Measurements from ENCODE around the gene ROBO1.

The ROBO1 gene

GRCh38 chr3:79066481-79066880 lies 701.3 kb downstream of the ROBO1 start:
- no peak for DNase-seq (ENCODE audit: low read depth)

- no peak for DNase-seq (ENCODE audit: low read depth)
These were observed 704.2 kb downstream of the ROBO1 start for GRCh38 chr3:79063624-79064023.

- DNase-seq (ENCODE audit: low read depth), result no peak
These were observed 710.0 kb downstream of the ROBO1 start for GRCh38 chr3:79057756-79058155.

GRCh38 chr3:79056498-79056897 lies 711.3 kb downstream of the ROBO1 start:
- DNase-seq (ENCODE audit: low read depth), result no peak

DNA sequence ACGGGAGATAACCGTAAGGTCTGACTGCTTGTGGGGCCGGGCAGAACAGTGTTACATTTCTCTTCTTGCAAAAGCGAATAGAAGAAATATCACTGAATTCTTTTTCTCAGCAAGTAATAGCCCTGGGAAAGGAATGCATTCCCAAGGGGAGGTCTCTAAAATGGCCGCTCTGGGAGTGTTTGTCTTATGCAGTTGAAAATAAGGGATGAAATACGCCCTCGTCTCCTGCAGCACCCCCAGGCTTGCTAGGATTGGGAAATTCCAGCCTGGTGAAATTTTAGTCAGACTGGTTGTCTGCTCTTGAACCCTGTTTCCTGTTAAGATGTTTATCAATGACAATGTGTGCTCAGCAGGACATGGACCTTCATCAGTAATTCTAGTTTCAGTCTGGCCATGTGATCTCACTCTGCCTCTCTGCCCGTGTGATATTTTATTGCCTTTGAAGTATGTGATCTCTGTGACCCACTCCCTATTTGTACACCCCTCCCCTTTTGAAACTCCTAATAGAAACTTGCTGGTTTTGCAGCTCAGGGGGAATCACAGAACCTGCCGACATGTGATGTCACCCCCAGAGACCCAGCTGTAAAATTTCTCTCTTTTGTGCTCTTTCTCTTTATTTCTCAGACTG lies 715.6 kb downstream of the ROBO1 start:
- no peak for DNase-seq (ENCODE audit: low read depth)

DNA sequence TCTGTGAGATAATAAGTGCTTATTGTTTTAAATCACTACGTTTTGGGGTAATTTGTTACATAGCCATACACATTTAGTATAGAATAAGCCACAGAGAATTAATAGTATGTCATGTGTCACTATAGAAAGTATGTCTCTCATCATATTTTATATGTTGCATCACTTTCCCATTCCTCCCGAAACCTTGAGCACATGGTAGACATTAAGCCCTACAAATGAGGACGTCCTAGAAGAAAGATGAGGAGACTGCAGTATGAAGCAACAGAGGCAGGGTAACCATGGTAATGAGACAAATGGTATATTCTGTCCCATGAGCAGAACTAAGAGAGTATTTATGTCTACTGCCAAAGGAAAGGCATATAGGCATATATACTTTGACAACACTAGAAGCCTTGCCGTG lies 720.2 kb downstream of the ROBO1 start:
- DNase-seq (ENCODE audit: low read depth), result no peak

DNA sequence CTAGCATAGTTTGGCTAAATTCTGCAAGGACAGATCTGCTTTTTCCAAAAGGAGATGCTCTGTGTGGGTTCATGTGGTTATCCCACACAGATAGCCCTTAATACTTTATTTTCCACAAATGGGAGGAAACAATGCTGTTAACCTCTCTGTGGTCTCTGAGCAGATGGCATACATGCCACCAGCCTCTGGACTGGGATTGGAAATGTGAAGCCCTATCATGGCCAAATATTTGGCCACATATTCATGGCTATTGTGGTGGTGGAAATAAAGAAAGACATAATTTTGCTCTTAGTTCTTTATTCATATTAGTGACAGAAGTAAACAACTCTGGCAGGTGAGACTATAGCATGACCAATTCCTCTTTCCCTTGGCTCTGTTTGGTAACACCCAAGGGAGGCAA lies 726.2 kb downstream of the ROBO1 start:
- DNase-seq (ENCODE audit: low read depth), result no peak

GRCh38 chr3:79040701-79041100 lies 727.1 kb downstream of the ROBO1 start:
- no peak for DNase-seq (ENCODE audit: low read depth)

DNA sequence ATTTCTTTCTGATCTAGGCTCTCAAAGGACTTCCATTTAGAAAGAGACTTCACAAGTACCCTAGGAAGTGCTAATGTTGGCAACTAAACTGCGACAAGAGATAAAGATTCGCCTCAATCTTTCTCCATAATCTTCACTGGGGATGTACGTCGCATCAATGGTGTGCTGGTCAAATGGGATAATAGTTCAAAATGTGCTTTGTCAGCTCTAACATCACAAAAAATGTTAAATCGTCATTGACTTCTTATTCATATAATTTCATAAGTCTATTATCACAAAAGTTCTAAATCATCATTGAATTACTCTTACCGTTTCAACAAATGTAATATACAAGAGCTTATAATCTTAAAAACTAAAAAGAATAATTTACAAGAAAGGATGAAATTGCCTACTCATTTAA lies 727.7 kb downstream of the ROBO1 start:
- DNase-seq (ENCODE audit: low read depth), result no peak

DNA sequence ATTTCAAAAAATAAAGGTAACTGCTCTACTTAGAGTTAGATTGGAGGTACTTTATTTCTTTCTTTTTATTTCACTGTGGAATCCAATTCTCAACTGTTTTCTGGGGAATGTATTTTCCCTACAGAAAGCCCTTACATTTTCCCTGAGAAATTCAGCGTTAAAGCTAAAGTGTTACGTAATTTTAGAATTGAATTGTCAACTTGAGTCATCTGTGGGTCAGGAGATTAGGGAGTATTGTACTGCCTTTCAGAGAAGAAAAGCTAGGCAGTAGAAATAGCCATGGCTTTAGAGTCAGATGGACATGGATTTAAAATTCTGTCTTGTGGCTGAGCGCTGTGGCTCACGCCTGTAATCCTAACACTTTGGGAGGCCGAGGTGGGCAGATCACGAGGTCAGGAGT lies 728.6 kb downstream of the ROBO1 start:
- DNase-seq (ENCODE audit: low read depth), result no peak

DNA sequence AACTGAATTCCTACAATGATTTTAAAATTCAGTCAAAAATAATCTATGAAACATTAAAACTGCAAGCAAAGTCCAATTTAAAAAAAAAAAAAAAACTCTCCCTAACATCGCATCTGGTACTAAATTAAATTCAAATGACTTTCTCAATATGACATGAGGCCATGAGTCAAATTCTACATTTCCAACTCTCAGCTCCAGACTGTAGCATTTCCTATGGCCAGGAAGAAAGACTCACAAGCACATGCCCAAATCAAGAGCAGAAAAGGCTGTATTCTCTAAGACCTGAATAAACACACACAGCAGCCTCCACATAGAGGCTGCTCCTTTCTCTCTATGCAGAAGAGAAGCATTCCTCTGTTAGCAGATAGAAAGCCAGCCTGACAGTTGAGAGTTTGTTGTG lies 729.2 kb downstream of the ROBO1 start:
- no peak for DNase-seq (ENCODE audit: low read depth)

- DNase-seq (ENCODE audit: low read depth), result no peak
These were observed 729.7 kb downstream of the ROBO1 start for GRCh38 chr3:79038057-79038456.

DNA sequence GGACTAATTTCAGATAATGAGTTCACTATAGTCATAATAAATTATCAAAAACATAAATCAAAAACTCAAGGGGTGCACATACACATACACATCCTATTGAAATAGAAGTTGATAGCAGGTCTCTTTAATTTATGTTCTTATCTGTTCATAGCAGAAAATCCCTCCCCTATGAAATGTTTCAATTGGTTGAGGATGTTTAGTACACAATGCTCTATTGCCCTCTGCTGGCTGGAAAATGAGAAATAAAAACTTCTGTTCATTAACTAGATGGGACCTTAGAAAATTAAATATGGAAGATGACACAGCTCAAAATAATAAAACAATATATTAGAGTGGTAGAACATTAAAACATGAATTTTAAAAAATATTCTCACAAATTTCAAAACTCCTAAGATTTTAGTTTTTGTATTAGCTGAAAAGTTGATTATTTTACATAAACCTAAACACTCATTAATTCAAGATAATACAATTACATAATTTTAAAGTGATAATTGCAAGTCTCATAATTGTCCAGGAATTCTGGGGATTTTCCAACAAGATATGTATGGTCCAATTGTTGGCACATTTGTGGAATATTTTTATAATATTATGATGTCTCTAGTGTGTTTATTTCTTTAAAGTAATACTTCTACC lies 735.0 kb downstream of the ROBO1 start:
- no peak for DNase-seq (ENCODE audit: low read depth)

DNA sequence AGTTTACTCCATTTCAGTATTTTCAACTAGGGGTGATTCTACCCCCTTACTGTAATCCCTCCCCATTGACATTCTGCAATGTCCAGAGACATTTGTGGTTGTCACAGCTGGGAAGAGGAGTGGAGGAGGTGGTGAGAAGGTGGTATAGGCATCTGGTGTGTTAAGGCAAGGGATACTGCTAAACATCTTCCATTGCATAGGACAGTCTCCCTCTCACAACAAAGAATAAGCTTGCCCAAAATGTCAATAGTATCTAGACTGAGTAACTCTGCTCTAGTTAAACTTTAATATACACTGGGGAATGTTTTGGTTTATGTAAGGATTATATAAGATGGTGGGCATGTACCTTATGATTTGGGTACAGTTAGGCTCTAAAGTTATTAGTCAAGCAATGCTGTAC lies 737.6 kb downstream of the ROBO1 start:
- no peak for DNase-seq (ENCODE audit: low read depth)

GRCh38 chr3:79028916-79029315 lies 738.9 kb downstream of the ROBO1 start:
- DNase-seq (ENCODE audit: low read depth), result no peak

DNA sequence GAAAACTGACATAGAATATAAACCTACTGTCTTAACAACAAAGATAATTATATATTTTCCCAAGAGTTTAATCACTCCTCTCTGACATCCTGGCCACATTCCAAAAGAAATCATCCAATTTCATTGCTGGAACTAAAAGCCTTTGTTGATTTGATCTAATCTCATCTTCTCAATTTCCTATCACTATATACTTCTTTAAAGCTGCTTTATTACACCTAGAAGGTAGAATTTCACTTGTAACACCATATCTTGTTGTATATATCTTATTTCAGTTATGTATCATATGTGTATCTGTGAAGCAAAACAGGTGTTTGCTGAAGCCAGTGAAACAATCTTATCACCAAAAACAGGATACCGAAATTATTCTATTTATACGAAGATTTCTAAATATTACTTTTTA lies 740.2 kb downstream of the ROBO1 start:
- DNase-seq (ENCODE audit: low read depth), result no peak

DNA sequence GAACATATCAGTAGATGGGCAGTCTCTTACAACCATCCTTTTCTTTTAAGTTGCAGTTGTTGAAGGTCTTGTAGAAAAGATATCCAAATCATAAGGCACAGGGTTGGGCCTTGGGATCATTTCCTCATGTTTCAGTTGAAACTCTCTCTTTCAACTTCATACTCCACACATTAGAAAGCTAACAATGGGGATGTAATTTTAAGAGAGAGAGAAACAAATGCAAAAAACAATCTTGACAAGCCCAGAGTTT lies 747.9 kb downstream of the ROBO1 start:
- no peak for DNase-seq (ENCODE audit: low read depth)

GRCh38 chr3:79019137-79019923 lies 748.5 kb downstream of the ROBO1 start:
- no peak for DNase-seq (ENCODE audit: low read depth)

DNA sequence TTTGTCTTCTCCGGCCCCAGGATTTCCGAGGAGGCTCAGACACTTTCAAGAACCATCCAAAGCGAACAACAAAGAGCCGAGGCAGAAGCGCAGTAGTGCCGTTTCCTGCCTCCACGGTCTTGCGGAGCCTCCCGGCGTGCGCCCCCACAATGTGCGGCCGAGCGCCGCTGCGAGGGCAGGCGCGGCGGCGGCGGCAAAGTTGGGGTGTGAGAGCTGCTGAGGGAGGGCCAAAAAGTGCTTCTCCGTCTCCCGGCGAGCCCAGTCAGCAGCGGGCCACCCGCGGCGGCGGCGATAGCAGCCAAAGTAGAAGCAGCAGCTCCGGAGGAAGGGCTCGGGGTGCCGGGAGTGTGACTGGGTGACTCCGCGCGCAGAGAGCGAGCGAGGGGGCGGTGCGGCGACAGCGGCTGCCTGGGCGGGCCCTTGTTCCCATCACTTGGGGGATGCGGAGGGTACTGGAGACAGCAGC lies 749.1 kb downstream of the ROBO1 start:
- no peak for DNase-seq (ENCODE audit: low read depth)

- DNase-seq (ENCODE audit: low read depth), result no peak
These were observed 749.5 kb downstream of the ROBO1 start for GRCh38 chr3:79018265-79018664.

DNA sequence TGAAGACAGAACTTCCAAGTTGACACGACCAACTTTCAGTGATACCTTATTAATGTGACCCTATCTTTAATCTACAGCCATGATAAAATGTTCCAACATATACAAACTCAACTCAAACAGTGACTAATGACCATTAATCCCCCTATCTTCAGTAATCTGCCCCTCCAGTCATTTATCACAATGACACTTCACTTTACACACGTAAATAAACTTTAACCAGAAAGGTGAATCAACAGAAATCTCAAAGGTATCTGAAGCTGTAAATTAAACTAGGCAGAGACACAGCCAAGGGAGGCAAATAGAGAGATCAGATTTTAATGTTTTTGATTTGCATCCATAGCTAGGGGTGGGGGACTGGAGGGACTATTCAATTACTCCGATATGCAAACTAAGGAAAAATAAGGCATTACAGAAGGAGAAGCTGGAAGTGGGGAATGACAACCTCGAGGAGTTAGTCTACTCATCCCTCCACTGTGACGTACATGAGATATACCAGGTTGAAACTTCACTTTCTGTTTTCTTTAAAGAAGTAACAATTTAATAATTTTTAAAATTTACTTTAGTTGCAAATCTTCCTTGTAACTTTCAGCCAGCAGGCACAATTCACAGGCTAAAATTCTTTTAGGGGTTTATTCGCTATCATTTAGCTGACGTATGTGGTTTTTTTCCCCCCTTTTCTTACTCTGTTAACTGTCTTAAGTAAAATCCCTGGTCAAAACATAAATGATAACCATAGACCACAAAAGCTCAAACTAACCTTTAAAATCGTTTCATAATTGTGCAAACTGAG lies 751.0 kb downstream of the ROBO1 start:
- DNase-seq (ENCODE audit: low read depth), result no peak

DNA sequence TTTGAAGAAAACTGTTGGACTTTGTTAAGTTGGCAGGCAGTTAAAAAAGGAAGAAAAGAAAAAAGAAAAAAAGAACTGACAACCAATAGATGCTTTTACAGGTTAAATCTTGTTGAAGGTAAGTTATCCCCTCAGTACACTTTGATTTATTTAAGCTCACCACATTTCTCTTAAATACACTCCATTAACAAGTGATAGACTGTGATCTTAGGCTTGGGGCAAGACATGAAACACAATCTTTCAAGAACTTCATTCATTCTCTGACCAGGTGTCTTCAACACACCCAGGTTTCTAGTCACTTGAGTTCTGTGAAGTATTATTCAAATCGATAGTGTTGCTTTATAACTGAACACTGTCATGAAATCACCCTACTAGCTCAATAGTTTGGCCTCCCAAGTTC lies 751.9 kb downstream of the ROBO1 start:
- DNase-seq (ENCODE audit: low read depth), result no peak

- no peak for DNase-seq (ENCODE audit: low read depth)
These were observed 754.8 kb downstream of the ROBO1 start for GRCh38 chr3:79012946-79013362.

Measured in CMK (cell line).